CD4-positive, alpha-beta T cell treated with Interleukin-17A for 4 hours (primary cell): ENCODE measurements around the gene CCDC187.

Experiments
- DNase-seq: peaks from one replicate; pipeline ENCODE4 v3.0.0-alpha.2; 2020; ENCODE audit warnings: mixed read lengths

Gene CCDC187

DNA sequence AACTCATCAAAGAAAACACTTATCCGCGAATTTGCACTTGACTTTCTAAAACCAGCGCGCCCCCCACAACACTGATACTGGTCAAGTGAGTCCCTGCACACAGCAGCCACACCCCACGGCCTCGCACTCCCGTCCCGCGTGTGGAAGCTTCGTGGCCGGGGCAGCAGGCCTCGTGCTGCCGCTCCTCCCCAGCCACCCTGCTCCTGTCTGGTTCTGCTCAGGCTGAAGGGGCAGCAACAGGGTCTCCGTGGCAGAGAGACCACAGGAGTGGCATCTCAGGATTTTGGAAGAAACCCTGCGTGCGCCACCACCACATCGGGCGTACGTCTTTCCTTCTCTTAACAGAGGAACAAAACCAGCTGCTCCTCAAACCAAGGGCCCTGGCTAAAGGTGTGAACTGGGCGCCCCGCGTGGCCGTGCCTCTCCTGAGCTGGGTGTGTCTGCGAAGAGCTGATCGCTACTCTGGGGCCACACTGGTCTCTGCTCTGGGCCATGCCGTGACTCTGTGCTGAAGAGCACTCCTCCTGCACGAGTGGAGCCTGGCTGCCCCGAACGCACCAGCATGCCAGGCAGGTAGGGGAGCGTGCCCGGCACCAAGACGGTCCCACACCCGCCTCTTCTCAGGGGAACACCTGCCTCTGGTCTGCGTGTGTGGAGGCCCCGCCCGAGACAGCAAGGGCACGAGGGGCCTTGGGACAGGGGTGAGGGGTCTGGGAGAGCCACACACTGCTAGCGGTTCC, 81.6 kb downstream of the CCDC187 start:
- DNase-seq: no peak

DNA sequence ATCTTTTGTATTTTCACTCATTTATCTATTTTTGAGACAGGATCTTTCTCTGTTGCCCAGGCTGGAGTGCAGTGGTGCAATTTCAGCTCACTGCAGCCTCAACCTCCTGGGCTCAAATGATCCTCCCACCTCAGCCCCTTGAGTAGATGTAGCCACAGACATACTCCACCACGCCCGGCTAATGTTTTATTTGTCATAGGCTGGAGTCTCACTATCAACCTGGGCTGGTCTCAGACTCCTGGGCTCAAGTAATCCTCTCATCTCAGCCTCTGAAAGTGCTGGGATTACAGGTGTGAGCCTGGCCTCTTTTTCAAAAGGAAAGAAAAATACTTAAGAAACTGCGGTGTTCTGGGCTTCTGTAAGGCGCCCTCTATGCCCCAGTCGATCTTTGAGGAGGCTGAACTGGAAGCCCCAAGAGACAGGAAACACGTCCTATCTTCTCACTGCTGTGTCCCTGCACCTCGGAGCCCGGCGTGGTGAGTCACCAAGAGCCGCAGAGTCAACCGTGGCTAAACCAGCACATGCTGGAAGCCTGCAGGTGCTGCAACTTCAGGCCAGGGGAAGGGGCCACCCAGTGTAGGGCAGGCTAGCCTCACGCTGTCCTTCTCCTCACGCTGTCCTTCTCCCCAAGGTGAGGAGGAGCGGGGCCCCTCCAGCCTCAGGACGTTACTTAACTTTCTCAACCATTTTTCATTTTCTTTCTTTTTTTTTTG, 83.7 kb downstream of the CCDC187 start:
- DNase-seq: peak; percentile 44

DNA sequence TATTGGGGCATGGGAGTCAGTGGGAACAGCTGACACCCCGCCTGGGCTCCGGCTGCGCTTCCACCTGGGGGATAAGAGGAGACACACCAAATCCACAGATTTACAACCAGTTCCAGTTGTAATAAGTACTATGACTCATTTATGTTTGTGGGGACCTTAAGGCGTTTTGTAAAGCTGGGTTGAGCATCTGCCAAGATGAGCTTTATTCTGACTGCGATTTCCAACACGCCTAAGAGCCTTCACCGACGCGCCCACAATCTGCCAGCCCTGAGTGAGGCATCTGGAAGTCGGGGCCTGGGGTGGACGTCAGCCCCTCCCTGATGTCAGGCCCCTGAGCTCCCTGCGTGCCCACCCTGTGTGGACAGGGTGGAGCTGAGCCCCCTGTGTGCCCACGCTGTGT, 84.6 kb downstream of the CCDC187 start:
- DNase-seq: no peak

DNA sequence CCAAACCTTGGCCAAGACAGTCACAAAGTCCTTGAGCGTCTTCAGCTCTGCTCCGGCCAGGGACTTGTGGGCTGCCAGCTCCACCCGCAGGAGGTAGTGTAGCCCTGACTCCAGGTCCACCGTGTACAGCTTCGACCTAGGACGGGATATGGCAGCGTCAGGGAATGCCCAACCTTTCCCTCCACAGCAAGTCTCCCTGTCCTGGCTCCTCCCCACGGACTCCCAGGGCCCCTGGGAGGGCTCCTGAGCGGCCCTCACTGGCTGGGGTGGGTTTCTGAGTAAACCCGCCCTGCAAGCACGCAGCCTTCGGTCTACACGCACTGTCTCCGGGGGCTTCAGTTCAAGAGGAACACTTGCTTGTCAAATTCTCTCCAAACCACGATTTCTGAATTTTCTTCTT, 85.2 kb downstream of the CCDC187 start:
- DNase-seq: no peak

DNA sequence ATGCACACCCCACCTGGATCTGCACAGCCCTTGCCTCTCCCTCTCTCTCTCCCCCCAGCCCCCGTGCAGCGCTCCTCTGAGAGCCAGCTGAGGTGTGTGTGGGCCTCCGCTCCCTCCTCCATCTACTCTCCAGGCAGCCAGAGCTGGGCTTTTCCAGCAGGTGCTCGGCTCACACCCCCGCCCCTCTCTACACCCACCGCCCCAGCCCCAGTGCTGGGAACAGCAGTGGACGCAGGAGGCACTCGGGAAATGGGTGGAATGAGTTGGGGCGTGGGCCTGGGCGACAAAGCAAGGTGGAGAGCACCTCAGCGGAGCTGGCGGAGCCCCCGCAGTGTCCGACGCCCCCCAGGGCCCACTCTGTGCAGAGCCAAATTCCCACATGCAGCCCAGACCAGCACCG, 85.6 kb downstream of the CCDC187 start:
- no peak for DNase-seq

DNA sequence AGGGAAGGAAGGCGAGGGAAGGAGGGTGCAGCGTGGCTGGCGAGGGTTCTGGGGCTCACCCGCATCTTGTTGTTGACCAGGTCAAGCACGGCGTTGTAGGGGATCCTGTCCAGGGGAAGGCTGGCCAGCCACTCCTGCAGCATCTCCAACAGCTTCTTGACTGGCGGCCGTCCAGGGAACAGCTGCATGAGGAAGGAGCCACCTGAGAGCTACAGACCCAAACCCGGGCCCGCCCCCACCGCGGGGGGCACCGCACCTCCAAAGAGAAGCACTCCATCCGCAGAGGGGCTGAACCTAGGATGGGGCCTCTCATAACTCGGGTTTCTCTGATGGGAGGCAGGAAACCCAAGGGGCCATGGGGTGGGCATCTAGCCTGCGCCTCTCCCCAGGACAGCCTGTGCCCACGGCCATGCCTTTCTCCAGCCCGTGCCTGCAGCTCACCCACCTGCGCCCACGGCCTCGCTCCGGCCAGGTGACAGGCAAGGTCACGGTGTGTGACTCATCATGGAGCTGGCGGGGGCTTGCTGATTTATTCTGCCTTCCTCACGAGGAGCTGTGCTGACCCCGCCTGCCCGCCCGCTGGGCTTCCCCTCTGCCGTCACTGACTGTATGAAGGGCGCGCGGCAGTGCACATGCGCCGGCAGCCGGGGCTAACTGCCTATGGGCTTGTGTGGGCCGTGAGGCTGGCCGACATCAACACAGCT, 87.2 kb downstream of the CCDC187 start:
- DNase-seq: no peak

DNA sequence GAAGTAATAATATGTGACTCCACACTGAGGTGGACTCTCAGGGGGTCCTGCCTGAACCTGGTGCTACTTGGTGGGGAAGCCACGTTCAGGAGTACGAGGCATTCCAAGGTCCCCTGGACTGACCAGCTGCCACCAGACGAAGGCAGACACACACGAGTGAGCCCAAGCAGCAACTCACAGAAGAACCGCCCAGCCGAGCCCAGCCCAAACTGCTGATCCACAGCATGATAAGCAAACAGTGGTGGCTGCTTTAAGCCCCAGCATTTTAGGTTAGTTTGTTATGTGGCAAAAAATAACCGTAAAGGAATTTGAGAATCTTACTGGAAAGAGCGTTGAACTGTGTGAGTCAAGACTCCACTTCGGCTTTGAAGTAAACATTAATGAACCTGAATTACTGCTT, 90.2 kb downstream of the CCDC187 start:
- DNase-seq: no peak

DNA sequence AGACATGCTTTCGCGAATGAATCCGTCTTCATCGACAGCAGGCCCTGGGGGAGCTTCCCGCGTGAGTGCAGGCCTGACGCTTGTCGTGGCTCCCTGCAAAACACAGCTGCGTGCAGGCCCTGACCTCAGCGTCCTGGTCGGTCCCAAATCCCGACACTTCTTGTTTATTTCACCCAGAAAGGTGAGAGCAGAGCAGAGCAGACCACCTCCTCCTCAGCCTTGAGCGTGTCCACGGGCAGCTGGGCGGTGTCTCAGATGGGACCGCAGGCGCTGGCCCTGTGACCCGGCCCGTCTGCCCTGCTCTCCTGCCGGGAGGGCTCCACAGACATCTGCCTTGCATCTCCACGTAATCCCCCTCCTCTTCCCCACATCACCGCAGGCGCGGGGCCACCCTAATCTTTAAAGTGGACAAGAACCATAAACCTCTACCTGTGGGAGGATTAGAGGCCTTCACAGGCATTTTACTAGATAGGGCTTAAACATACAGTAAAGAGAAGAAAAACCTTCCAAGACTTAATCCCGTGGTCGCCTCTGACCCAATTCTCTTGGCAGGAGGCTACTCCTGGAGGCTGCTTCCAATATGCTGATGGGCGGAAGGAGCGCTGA, 91.4 kb downstream of the CCDC187 start:
- no peak for DNase-seq

DNA sequence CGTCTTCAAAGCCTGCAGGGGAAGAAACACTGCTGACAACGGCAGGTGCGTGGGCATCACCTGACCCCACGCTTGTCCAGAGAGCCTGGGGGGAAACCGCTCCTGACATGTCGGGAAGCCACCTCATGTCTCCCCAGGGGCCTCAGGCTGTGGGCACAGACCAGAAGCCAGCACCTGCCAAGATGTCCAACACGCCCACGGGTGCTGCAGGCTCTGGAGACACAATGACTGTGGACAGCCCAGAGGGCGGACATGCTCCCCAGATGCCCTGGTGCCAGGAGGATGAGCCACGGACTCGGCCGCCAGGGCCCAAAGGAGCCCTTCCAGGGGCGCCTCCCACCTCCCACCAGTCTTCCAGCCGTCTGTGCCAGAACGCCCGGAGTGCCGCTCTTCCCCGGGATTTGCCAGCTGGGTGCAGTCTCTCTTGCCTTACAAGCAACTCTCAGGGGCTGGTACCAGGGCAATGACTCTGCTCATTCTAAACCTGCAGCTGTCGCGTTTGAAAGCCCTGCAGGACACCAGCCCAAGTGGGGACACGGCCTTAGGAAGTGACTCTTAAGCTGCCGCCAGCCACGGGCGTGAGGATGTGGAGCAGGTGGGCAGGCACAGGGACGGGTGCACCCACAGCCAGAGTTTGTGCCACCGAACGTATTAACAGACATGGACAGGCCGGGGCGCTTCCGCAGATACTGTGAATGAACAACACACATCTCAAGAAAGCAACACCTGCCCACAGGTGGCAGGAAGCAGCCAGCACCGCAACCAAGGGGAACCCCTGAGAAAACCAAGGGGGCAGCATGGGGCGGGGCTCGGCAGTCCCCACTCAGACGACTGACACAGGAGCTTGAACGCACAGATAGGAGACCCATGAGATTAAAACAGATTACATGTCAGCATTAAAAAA, 92.2 kb downstream of the CCDC187 start:
- no peak for DNase-seq

DNA sequence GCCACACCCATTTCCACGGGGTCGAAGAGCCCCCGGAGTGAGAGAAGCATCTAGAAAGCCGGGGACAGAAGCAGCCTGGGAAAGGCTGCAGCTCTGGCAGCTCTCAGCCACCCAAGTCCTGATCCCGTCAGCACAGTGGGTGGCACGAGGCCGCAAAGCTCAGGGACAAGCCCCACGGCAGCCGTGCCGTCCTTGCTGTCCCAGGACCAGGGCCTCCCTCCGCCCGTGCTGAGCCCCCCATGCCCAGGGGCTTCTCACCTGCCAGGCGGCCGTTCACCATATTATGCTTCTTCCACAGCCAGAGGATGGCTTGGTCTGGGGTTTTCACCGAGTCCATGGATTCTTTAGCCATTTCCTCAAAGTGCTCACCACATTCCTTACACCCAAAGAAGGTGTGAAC, 92.9 kb downstream of the CCDC187 start:
- no peak for DNase-seq

DNA sequence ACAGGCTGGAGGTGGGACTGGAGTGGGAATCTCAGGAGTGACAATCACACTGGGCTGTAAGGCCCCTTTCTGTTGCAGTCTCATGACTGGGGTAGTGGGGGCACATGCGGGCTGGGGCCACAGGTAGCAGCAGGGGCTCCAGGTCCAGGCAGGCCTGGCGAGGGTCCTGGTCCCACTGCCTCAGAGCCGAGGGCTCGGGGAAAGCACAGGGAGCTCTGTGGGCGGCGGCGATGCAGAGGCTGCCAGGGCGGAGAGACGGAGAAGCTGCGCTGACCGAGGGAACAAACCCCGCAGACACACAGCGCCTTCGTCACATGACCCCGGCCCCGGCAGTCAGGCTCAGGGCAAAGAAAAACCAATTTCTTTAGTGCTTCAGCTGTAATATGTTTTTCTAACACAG, 93.6 kb downstream of the CCDC187 start:
- no peak for DNase-seq

DNA sequence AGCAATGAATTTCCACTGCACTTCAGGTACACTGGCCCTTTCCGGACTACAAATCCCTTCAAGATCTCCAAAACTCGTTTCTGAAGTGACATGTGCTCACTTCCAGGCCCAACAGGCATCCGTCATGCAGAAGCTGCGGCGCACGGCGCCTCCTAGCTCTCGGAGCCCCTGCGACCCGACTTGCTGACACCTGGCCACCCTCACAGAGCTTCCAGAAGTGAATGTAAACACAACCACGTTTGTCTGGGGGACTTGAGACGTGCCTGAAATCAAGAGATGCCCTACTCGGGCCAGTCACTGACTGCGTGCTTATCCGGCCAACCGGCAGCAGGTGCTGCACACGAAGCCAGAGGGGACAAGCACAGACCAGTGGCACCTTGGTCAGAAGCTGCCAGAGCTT, 94.1 kb downstream of the CCDC187 start:
- no peak for DNase-seq

DNA sequence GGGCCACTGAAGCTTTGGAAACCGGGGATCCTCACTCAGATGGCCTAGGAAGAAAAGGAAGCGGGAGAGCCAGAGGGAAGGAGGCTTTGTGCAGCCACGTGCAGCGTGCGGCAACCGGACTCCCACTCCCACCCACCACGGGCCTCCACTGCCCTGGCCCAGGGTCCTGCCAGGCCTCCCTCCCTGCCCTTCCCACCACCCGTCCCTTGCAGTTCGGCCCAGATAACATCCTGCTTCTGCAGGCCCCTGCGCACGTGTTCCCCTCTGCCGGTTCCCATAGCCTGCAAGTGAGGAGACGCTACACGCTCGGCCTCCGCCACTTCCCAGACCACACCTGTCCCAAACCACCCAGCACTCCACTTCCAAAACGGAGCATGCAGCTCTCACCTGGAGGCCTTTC, 94.7 kb downstream of the CCDC187 start:
- no peak for DNase-seq

DNA sequence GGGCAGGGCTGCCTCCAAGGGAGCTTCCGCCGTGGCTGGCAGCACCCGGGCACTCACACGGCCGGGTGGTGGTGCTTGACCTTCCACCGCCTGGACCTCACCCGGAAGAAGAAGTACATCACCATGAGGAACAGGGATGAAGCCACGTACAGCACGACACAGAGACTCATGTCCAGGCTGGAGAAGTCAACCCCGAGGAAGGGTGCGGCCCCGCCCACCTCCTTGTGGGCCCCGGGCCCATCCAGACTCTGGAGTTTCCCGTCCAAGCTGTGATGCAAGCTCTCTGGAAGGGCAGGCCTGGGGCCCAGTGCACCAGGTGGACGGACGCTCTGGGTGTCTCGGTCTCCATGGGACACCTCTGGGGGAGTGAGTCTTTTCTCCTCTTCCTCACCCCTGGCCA, 95.2 kb downstream of the CCDC187 start:
- DNase-seq: no peak

DNA sequence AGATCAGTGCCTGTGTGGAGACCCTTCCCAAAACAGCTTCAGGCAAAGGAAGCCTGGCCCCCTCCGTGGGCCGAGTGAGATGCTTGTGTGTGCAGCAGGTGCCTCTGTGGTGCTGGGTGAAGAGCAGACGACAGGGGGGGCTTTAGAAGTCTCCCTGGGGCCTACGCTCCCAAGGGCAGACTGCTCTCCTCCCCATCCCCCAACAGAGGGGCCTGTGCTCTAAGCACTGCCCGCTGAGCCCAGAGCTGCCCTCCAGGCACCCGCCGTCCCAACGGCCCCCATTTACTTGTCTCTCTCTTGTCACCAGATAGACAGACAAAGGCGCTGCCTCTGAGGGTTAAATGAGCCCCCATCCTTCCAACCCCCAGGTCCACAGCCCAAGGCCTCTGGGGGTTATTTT, 96.3 kb downstream of the CCDC187 start:
- no peak for DNase-seq

DNA sequence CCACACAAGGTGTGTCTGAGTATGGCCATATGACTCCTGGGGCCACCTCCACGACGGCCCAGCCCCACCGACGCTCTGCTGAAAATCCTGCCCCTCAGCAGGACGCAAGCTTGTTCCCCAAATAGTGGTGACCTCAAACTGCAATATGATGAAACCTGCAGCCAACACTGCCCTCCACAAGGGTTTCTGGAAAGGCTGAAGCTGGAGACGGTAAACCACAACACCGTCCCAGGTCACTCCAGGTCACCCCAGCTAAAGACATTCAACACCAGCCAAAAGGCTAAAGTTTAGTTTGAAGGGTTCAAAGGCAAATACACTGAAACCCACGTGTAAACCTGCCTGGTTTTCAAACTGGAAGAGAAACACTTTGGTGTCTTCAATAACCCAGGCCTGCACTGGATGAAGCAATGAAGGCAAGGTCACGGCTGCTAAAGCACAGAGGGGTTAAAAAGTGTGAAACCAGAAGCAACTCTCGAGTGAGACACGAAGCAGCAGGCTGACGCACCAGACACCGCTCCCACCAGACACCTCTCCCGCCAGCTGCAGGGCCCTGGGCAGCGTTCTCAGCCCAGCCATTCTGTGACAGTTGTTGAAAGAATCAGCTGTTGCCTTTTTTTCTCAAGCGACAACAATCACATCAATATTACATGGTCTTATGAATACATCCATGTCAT, 97.2 kb downstream of the CCDC187 start:
- no peak for DNase-seq

DNA sequence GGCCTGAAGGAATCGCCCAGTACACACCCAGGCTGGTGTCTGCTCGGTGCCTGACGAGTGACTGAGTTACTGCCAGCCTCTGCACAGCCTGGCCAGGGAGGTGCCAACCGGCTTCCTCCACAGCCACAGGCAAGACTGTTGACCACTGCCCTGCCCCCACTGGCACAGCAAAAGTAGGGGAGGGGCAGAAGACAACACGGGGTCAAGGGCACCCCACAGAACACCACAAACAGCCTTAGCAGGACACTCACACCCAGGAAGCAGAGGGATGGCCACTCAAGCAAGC, 98.2 kb downstream of the CCDC187 start:
- DNase-seq: no peak

DNA sequence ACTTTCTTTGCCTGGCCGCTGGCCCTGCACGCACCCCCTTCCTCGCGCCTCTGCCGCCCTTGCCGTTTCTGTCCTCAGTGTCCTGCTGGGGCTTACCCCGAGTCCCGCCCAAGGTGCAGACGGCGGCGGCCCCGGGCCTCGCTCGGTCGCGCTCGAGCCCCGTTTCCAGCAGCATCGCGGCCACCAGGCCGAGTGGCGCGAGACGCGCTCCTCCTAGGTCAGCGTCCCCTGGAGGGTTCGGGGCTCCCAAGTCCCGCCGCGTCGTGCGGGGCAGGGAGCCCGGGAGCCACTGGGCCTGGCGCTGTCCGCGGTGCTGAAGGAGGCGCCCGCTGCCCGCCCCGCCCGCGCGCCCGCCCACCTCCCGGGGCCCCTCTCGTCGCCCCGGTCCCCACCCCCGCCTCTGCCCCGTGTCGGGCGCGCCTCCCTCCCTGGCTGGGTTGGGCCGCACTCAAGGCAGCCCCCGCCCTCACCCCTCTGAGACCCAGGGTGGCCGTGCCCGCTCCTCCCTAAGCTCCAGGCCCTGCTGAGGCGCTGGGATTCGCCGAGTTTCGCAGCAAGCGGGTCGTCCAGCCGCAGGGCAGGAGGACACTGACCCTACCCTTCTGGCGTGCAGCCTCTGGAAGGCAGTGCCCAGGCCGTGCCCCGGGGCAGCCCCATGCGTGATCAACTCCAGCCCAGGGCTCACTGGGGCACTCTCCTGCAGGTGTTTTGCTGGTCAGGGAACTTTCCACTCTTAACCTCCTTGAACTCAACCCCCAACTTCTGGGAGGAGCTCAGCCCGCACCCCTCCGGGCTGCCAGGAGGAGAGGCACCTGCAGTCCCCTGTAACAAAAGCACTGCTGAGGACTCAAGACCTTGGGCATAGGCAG, 98.8 kb downstream of the CCDC187 start, which contains the start of gene LHX3:
Gene LHX3 (minus strand): TSS at position 291 of the 869 bp plus-strand sequence. CDS start 116 bp downstream, at position 175.
- peak; percentile 26 for DNase-seq

DNA sequence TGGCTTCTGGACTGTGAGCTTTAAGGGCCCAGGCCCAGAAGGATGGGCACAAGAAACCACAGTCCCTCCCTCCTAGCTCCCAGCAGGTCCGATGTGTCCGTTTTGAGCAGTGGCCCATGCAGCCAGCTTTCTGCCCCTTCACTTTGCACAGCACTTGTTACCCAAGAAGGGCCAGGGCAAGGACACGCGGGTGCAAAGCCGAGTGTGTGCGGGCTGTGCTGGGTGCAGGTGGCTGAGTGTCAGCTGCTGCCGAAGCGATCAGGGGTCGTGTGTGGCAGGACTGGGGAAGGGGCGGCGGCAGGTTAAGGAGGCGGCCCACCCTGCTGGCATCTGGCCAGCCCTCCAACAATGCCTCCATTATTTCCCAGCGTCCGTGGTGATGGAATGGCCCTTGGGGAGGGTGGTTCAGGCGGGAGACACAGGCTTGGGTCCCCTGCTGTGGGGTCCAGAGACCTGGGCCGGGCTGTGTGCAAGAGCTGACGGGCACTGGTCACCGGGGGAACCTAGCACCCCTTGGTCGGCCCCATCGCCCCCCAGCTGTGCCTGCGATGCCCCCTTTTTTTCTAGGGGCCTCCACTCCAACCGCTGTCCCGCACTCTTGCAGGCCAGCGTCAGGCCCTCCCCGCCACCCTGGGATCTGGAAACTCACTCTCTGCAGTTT, 99.6 kb downstream of the CCDC187 start:
- no peak for DNase-seq

DNA sequence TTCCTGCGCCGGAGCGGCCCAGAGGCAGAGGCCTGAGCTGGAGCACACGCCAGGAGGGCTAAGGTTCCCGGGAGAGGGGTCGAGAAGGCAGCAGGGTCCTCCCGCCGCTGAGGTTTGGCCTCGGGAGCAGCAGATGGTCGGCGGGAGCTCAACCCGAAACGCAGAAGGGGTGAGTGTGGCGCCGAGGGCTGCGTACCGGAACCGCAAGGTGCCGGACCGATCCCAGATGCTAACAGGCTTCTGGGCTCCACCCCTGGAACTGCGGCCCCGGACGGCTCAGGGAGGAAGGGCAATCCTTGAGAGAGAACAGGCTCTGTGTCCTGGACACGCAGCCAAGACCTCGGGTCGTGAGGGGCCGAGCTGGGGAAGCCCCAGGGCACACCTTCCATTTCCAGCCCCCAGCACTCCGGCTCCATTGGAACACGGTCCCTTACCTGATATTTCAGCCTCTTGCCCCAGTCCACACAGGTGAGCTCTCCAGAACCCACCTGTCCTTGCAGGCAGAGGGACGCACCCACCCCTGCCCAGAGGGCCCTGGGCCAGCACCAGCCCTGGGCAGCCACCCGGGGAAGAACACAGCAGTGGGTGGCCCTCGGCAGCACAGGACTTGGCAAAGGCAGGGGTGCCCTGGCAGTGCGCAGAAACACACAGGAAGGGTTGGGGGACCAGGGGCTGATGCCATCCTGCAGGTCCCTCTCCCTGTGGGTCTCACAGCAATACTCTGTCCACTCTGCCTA, 100.3 kb downstream of the CCDC187 start:
- no peak for DNase-seq
